IPS-15b (cell line): ENCODE data around the gene SLC6A5.

Experiments
- H3K27me3 ChIP-seq: one replicate; pipeline ENCODE4 v1.6.1; 2013; ENCODE audit warnings: low read length; ENCODE audit not compliant: control insufficient read depth, insufficient read depth
- H3K36me3 ChIP-seq: one replicate; pipeline ENCODE4 v1.6.1; 2013; ENCODE audit warnings: low read length; ENCODE audit not compliant: control insufficient read depth, insufficient read depth
- H3K4me1 ChIP-seq: one replicate; pipeline ENCODE4 v1.6.1; 2013; ENCODE audit warnings: mild to moderate bottlenecking, low read length; ENCODE audit not compliant: control insufficient read depth, insufficient read depth
- H3K4me3 ChIP-seq: one replicate; pipeline ENCODE4 v1.5.1; 2013; ENCODE audit warnings: low read depth, low read length
- H3K9ac ChIP-seq: one replicate; pipeline ENCODE4 v1.6.1; 2013; ENCODE audit warnings: low read depth, mild to moderate bottlenecking, low read length
- H3K9me3 ChIP-seq: one replicate; pipeline ENCODE4 v1.6.1; 2013; ENCODE audit warnings: mild to moderate bottlenecking, low read length; ENCODE audit not compliant: control insufficient read depth, insufficient read depth

SLC6A5 gene

DNA sequence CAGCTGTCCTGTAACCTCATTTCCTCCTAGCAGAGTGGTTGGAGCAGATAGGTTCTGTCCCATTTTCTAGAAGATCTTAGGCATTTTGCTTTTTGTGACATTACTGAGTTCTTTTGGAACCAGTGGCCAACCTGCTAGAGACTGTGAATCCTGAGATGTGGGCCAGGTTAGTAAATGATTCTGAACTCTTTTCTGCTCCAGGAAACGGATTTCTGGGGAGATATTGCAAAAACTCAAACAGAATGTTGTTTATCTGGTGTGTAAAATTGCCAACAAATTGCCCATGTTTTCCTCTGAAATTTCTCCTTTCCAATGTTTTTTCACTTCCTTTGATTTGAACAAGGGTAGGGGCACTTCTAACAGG lies 32.7 kb downstream of the SLC6A5 start:
- Histone ChIP-seq H3K9ac (no peak overlapping the region), H3K36me3 (no peaks in the 10 kb centered on the region), H3K4me1 (no peaks in the 10 kb centered on the region), H3K4me3 (no peak overlapping the region), H3K9me3 (no peaks in the 10 kb centered on the region), H3K27me3 (peaks cover 5% of the 10 kb centered on the region)

DNA sequence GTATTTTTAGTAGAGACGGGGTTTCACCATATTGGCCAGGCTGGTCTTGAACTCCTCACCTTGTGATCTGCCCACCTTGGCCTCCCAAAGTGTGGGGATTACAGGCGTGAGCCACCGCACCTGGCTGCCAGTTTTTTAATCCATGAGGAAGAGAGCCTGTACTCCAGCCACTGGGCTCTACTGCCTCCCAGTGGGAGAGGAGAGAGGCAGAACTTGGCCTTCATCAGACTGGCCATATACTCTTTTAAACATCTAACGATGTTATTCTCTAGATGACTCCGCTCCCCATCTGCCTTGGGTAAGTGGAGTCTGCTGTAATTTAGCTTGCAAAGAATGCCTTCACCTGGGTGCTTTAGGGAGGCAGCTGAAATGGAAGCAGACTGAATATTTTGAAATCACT lies 34.6 kb downstream of the SLC6A5 start:
- Histone ChIP-seq H3K4me1 (no peaks in the 10 kb centered on the region), H3K27me3 (peaks cover 8% of the 10 kb centered on the region), H3K4me3 (no peak overlapping the region), H3K36me3 (no peaks in the 10 kb centered on the region), H3K9me3 (no peaks in the 10 kb centered on the region), H3K9ac (no peak overlapping the region)

GRCh38 chr11:20634781-20635180 lies 35.4 kb downstream of the SLC6A5 start:
- Histone ChIP-seq H3K36me3 (no peaks in the 10 kb centered on the region), H3K4me3 (no peak overlapping the region), H3K27me3 (peaks cover 12% of the 10 kb centered on the region), H3K4me1 (no peaks in the 10 kb centered on the region), H3K9me3 (no peaks in the 10 kb centered on the region), H3K9ac (no peak overlapping the region)

- Histone ChIP-seq H3K36me3 (no peaks in the 10 kb centered on the region), H3K27me3 (peaks cover 12% of the 10 kb centered on the region), H3K9me3 (no peaks in the 10 kb centered on the region), H3K9ac (no peak overlapping the region), H3K4me1 (no peaks in the 10 kb centered on the region), H3K4me3 (no peak overlapping the region)
Observed at GRCh38 chr11:20638074-20638473, 38.7 kb downstream of the SLC6A5 start.

- Histone ChIP-seq H3K4me3 (no peak overlapping the region), H3K9me3 (no peaks in the 10 kb centered on the region), H3K36me3 (no peaks in the 10 kb centered on the region), H3K9ac (no peak overlapping the region), H3K4me1 (no peaks in the 10 kb centered on the region), H3K27me3 (peaks cover 15% of the 10 kb centered on the region)
Observed at GRCh38 chr11:20639688-20640087, 40.3 kb downstream of the SLC6A5 start.

DNA sequence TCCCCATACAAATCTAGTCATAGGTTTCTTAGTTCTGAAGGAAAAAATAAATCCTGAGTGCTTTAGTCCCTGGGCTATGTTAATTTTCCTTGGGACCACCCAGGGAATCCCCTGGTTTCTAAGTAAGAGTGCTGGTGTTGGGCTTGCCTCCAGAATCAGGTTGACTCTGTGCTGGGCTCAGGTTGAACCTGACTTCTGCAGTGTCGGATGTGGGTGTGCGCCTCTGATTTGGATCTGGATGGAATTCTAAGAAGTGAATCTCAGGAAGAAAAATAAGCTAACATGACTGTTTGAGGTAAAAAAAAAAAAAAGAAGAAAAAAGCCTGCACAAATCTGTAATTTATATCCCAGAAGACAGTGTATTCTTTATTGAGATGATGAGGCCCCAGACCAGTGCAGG lies 41.0 kb downstream of the SLC6A5 start:
- H3K36me3 ChIP-seq: no peaks in the 10 kb centered on the region
- H3K27me3 ChIP-seq: peaks cover 15% of the 10 kb centered on the region
- H3K4me3 ChIP-seq: no peak overlapping the region
- no peak overlapping the region for H3K9ac ChIP-seq
- no peaks in the 10 kb centered on the region for H3K9me3 ChIP-seq
- H3K4me1 ChIP-seq: no peaks in the 10 kb centered on the region

- no peak overlapping the region for H3K9ac ChIP-seq
- peaks cover 10% of the 10 kb centered on the region for H3K27me3 ChIP-seq
- no peaks in the 10 kb centered on the region for H3K9me3 ChIP-seq
- H3K4me3 ChIP-seq: no peak overlapping the region
- H3K36me3 ChIP-seq: no peaks in the 10 kb centered on the region
- no peaks in the 10 kb centered on the region for H3K4me1 ChIP-seq
Observed at GRCh38 chr11:20644360-20644759, 45.0 kb downstream of the SLC6A5 start.

DNA sequence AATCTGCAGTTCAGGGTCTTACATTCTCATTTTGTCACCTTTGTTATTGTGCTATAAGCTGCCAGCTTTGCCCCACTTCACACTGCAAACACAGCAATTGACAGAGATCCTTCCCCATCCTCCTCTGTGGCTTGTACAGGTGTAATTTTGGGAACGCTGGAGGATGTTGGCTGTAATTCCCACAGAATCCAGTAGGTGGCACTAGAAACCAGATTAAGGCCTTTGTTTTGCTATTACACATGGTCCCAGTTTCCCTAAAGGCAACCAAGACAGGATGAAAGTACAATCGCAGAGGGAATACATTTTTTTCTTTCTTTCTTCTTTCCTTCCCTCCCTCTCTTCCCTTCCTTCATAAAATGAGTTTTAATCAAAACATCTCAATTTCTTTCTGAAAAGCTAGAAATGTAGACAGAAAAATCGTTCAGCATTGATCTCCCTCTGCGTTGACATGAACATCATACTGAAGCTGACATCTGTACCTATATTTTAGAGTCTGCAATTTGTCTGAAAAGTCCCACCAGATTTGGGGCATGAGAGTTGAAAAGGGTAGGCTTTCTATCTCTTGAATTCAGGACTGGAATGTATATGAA lies 48.7 kb downstream of the SLC6A5 start:
- Histone ChIP-seq H3K4me1 (no peaks in the 10 kb centered on the region), H3K4me3 (no peak overlapping the region), H3K9ac (no peak overlapping the region), H3K27me3 (peaks cover 3% of the 10 kb centered on the region), H3K9me3 (no peaks in the 10 kb centered on the region), H3K36me3 (no peaks in the 10 kb centered on the region)

- H3K27me3 ChIP-seq: no peaks in the 10 kb centered on the region
- no peak overlapping the region for H3K9ac ChIP-seq
- H3K4me3 ChIP-seq: no peak overlapping the region
- H3K4me1 ChIP-seq: no peaks in the 10 kb centered on the region
- no peaks in the 10 kb centered on the region for H3K36me3 ChIP-seq
- no peaks in the 10 kb centered on the region for H3K9me3 ChIP-seq
Observed at GRCh38 chr11:20652150-20652806, 52.9 kb downstream of the SLC6A5 start.

- Histone ChIP-seq H3K4me1 (peaks cover 3% of the 10 kb centered on the region), H3K36me3 (no peaks in the 10 kb centered on the region), H3K9ac (no peak overlapping the region), H3K4me3 (no peak overlapping the region), H3K27me3 (no peaks in the 10 kb centered on the region), H3K9me3 (no peaks in the 10 kb centered on the region)
Observed at GRCh38 chr11:20654038-20654437, 54.6 kb downstream of the SLC6A5 start.

- H3K27me3 ChIP-seq: no peaks in the 10 kb centered on the region
- no peak overlapping the region for H3K9ac ChIP-seq
- H3K4me3 ChIP-seq: no peak overlapping the region
- H3K4me1 ChIP-seq: peaks cover 3% of the 10 kb centered on the region
- H3K36me3 ChIP-seq: no peaks in the 10 kb centered on the region
- H3K9me3 ChIP-seq: no peaks in the 10 kb centered on the region
Observed at GRCh38 chr11:20656901-20657300, 57.5 kb downstream of the SLC6A5 start.

- Histone ChIP-seq H3K9me3 (no peaks in the 10 kb centered on the region), H3K36me3 (no peaks in the 10 kb centered on the region), H3K27me3 (no peaks in the 10 kb centered on the region), H3K4me1 (peaks cover 3% of the 10 kb centered on the region), H3K4me3 (no peak overlapping the region), H3K9ac (no peak overlapping the region)
Observed at GRCh38 chr11:20658135-20658534, 58.7 kb downstream of the SLC6A5 start.
